Lung (tissue), 12 donors: ENCODE measurements around the gene SRD5A1. TPM values are rescaled to one million over a fixed set of nuclear protein-coding genes. Genes with fewer than 3 reads are reported as not detected.

Experiments used
- ATAC-seq: fragments of 200-7000 bp; cut with Tn5 transposase; one replicate; pipeline ENCODE4 v1.9.1; 2020; ENCODE audit warnings: moderate number of reproducible peaks; ENCODE audit not compliant: insufficient read depth, low FRiP score
- DNase-seq, 3 donors: peaks; one replicate each; pipeline ENCODE4 v3.0.0-alpha.2; 2013 to 2017
- H3K27ac ChIP-seq, 2 donors: one replicate each; pipeline ENCODE4 v1.5.1; 2013; ENCODE audit warnings: mild to moderate bottlenecking in 2 of 2, moderate library complexity in 2 of 2, control low read depth in 1 of 2, inconsistent platforms in 1 of 2, low read depth in 1 of 2, low read length in 1 of 2
- H3K27me3 ChIP-seq, 3 donors: one replicate each; pipeline ENCODE4 v1.5.1; 2013; ENCODE audit warnings: low read length in 2 of 3; ENCODE audit not compliant: control insufficient read depth in 3 of 3, insufficient read depth in 3 of 3
- H3K36me3 ChIP-seq, 4 donors: one replicate each; pipeline ENCODE4 v1.5.1; 2013; ENCODE audit warnings: low read length in 4 of 4, mild to moderate bottlenecking in 1 of 4, moderate library complexity in 1 of 4; ENCODE audit not compliant: control insufficient read depth in 4 of 4, insufficient read depth in 4 of 4
- H3K4me1 ChIP-seq, 5 donors: one replicate each; pipeline ENCODE4 v1.5.1; 2013; ENCODE audit warnings: low read length in 5 of 5, mild to moderate bottlenecking in 2 of 5, moderate library complexity in 1 of 5; ENCODE audit not compliant: control insufficient read depth in 5 of 5, insufficient read depth in 5 of 5
- H3K4me3 ChIP-seq: one replicate; pipeline ENCODE4 v1.5.1; 2013; ENCODE audit warnings: mild to moderate bottlenecking, control low read depth, moderate library complexity
- H3K9ac ChIP-seq, 2 donors: one replicate each; pipeline ENCODE4 v1.5.1; 2013; ENCODE audit warnings: low read length in 2 of 2, control low read depth in 1 of 2; ENCODE audit not compliant: insufficient read depth in 1 of 2
- H3K9me3 ChIP-seq, 4 donors: one replicate each; pipeline ENCODE4 v1.5.1; 2013; ENCODE audit warnings: low read length in 3 of 4, mild to moderate bottlenecking in 1 of 4, moderate library complexity in 1 of 4; ENCODE audit not compliant: control insufficient read depth in 4 of 4, insufficient read depth in 3 of 4
- CTCF ChIP-seq: IDR thresholded peaks from 2 replicates; pipeline ENCODE4 v1.5.1; 2012; ENCODE audit warnings: mild to moderate bottlenecking; ENCODE audit errors: control extremely low read depth, extremely low read depth
- WGBS, 2 donors: extraction: QIAGEN DNeasy Blood & Tissue Kit; methylation state at CpG; one replicate each; pipeline ENCODE4 v1.1.7; 2013; 5-methylcytosine and 5-hydroxymethylcytosine counted together
- polyA plus RNA-seq, 2 donors: library from polyadenylated mRNA; stranded (reverse); fragments of 200-250 nt; gene quantifications; one replicate each; pipeline ENCODE4 v1.2.1, GENCODE V29; 2013
- total RNA-seq, 2 donors: library from RNA; depleted of rRNA in 1 of 2; stranded (reverse); fragments of >200 nt in 1 of 2; gene quantifications; one replicate each; pipeline ENCODE4 v1.2.1, GENCODE V29; 2014 to 2021
- donor health status: control.
- donor health status: control.
- donor health status: Bipolar disorder and iron deficiency.
- donor health status: healthy.
- donor health status: DM: yes; HTN: yes; CAD: no.

Gene SRD5A1
- total and polyA plus RNA-seq, 4 donors = 2.6 to 14.4 (median 7.3) TPM

GRCh38 chr5:6585168-6585567 is 48.1 kb upstream of the SRD5A1 start:
- DNase-seq (no peak), ATAC-seq (no peak)
- peaks cover 0 to 31% (median 21%) of the 10 kb centered on the region in 3 donors for H3K27me3 ChIP-seq
- H3K4me1 ChIP-seq = peaks cover 0 to 4% (median 0%) of the 10 kb centered on the region in 5 donors
- H3K36me3 ChIP-seq = no peaks in the 10 kb centered on the region
- peaks cover 0 to 9% (median 0%) of the 10 kb centered on the region in 4 donors for H3K9me3 ChIP-seq
- H3K9ac ChIP-seq = no peak overlapping the region
- no peak for TF ChIP-seq CTCF
- WGBS, 2 donors = 57 to 58% methylated on average over 6 of the region's 6 CpGs
- no peak overlapping the region for H3K4me3 ChIP-seq
- no peak overlapping the region for H3K27ac ChIP-seq

GRCh38 chr5:6585939-6586646 is 47.1 kb upstream of the SRD5A1 start:
- no peaks in the 10 kb centered on the region for H3K36me3 ChIP-seq
- no peak overlapping the region for H3K4me3 ChIP-seq
- WGBS, 2 donors = 79 to 89% methylated on average over 15 of the region's 15 CpGs
- TF ChIP-seq CTCF = no peak
- no peak overlapping the region for H3K27ac ChIP-seq
- no peak overlapping the region for H3K9ac ChIP-seq
- ATAC-seq = no peak
- peaks cover 0 to 4% (median 0%) of the 10 kb centered on the region in 5 donors for H3K4me1 ChIP-seq
- H3K27me3 ChIP-seq = peaks cover 0 to 29% (median 18%) of the 10 kb centered on the region in 3 donors
- peaks cover 0 to 9% (median 0%) of the 10 kb centered on the region in 4 donors for H3K9me3 ChIP-seq
- DNase-seq = no peak

GRCh38 chr5:6586647-6587042 is 46.6 kb upstream of the SRD5A1 start:
- Histone ChIP-seq H3K9ac (no peak overlapping the region), H3K27ac (no peak overlapping the region), H3K27me3 (peaks cover 0 to 29% (median 18%) of the 10 kb centered on the region in 3 donors), H3K36me3 (no peaks in the 10 kb centered on the region), H3K4me3 (no peak overlapping the region), H3K9me3 (peaks cover 0 to 9% (median 0%) of the 10 kb centered on the region in 4 donors), H3K4me1 (peaks cover 0 to 4% (median 0%) of the 10 kb centered on the region in 5 donors)
- DNase-seq = no peak
- no peak for ATAC-seq
- TF ChIP-seq CTCF = no peak
- 81 to 88% methylated on average over 5 of the region's 5 CpGs for WGBS, 2 donors
